Stimulated activated naive B cell treated with anti-CD40 and anti-IgM and Interleukin-4, amounts not matched to agents 10 μg/mL and 1 μg/mL and 100 μg/mL, for 72 hours (primary cell): ENCODE data around the gene GM2A.
"Not testable (repeated sequence)": the region's sequence is repeated elsewhere in the genome, so short reads cannot be mapped to it uniquely, and the experiment has no call there.

Experiments used
- ATAC-seq, 2 donors: fragments of 150-1000 bp; cut with Tn5 transposase; replicated peaks; 2 replicates each; pipeline ENCODE4 v1.10.0; 2021; ENCODE audit warnings: moderate library complexity in 1 of 2
- DNase-seq: peaks from one replicate; pipeline ENCODE4 v3.0.0; 2021
- H3K27ac Mint-ChIP-seq: one replicate; pipeline ENCODE4 v1.8.0; 2022; ENCODE audit warnings: mild to moderate bottlenecking, mixed read lengths
- H3K27me3 Mint-ChIP-seq, 2 donors: one replicate each; pipeline ENCODE4 v1.8.0; 2022; ENCODE audit warnings: mixed read lengths in 2 of 2
- H3K36me3 Mint-ChIP-seq, 2 donors: one replicate each; pipeline ENCODE4 v1.8.0; 2022; ENCODE audit warnings: mixed read lengths in 2 of 2, mild to moderate bottlenecking in 1 of 2
- H3K4me1 Mint-ChIP-seq, 2 donors: one replicate each; pipeline ENCODE4 v1.8.0; 2022; ENCODE audit warnings: mixed read lengths in 2 of 2, mild to moderate bottlenecking in 1 of 2
- H3K4me3 Mint-ChIP-seq, 2 donors: one replicate each; pipeline ENCODE4 v1.8.0; 2022; ENCODE audit warnings: mild to moderate bottlenecking in 2 of 2, mixed read lengths in 2 of 2, moderate library complexity in 1 of 2
- H3K9me3 Mint-ChIP-seq, 2 donors: one replicate each; pipeline ENCODE4 v1.8.0; 2022; ENCODE audit warnings: mixed read lengths in 2 of 2, mild to moderate bottlenecking in 1 of 2

Gene GM2A

DNA sequence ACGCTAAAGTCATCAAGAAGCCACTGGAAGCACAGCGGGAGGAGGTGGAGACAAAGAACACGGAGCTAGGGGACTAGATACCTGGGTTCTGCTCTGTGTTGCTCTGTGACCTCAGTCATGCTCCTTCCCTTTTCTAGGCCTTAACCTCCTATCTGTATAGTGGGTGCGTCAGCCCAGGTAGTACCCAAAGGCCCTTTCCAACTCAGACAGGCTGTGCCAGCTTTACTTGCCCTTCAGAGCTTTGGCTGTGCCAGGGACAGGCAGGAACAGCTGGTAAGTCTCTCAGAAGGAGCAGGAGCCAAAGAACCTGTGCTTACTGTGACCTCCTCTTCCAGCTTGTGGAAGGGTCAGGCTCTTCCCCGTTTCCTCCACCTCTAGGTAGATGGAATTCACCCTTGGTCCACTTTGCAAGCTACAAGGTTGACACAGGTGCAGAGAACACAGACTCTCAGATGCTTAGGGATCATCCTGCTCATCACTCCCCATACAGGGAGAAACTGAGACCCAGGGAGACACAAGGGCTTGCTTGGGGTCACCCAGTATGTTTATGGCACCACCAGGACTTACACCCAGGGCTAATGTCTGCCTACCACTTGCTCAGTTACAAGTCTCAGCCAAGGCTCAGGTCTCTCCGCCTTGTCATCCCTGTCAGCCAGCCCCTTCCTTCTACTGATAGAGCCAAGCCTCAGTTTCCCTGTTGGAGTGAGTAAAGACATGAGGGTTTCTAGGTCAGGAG is 30.8 kb upstream of the GM2A start:
- no peak for ATAC-seq
- Mint-ChIP-seq H3K36me3 (peaks cover 35 to 40% of the 10 kb centered on the region in 2 donors), H3K9me3 (no peaks in the 10 kb centered on the region), H3K27ac (peak overlapping the region; percentile 89), H3K4me3 (peak overlapping the region; percentile 85 to 89), H3K27me3 (no peaks in the 10 kb centered on the region), H3K4me1 (peaks cover 57 to 75% of the 10 kb centered on the region in 2 donors)
- no peak for DNase-seq

DNA sequence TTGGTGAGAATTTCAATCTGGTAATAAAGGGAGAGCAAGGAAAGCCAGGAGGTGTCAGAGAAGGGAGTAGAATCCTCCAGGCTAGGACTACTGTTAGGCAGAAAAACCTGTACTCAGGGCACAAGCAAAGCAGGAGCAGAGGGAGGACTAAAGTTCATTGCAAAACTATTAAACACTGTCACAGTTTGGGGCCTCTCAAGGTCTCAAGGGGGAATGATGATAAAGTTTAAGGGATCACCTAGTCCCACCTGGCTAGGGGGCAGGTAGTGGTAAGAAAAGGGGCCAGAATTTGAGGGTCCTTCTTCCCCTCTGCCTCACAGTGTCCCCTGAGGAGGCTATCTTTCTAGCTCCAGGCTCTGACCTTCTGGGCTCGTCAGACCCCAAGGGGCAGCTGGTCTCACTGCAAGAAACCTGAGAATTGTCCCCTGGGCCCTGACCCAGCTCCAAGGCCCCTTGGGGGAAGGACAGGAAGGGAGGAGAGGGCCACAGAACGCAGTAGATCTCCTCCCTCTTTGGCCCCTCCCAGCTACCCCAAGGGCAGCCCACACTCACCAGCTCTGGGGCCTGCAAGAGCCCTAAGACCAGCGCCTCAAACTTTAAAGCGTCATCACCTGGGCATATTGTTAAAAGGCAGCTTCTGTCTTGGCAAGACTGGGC is 30.1 kb upstream of the GM2A start:
- H3K9me3 Mint-ChIP-seq, result no peaks in the 10 kb centered on the region
- peaks cover 52 to 75% of the 10 kb centered on the region in 2 donors for H3K4me1 Mint-ChIP-seq
- no peaks in the 10 kb centered on the region for H3K27me3 Mint-ChIP-seq
- peak; percentile 75 to 82 for ATAC-seq
- H3K36me3 Mint-ChIP-seq, result peaks cover 30 to 33% of the 10 kb centered on the region in 2 donors
- peak; percentile 47 for DNase-seq
- H3K4me3 Mint-ChIP-seq, result peak overlapping the region; percentile 85 to 89
- peak overlapping the region; percentile 89 for H3K27ac Mint-ChIP-seq

DNA sequence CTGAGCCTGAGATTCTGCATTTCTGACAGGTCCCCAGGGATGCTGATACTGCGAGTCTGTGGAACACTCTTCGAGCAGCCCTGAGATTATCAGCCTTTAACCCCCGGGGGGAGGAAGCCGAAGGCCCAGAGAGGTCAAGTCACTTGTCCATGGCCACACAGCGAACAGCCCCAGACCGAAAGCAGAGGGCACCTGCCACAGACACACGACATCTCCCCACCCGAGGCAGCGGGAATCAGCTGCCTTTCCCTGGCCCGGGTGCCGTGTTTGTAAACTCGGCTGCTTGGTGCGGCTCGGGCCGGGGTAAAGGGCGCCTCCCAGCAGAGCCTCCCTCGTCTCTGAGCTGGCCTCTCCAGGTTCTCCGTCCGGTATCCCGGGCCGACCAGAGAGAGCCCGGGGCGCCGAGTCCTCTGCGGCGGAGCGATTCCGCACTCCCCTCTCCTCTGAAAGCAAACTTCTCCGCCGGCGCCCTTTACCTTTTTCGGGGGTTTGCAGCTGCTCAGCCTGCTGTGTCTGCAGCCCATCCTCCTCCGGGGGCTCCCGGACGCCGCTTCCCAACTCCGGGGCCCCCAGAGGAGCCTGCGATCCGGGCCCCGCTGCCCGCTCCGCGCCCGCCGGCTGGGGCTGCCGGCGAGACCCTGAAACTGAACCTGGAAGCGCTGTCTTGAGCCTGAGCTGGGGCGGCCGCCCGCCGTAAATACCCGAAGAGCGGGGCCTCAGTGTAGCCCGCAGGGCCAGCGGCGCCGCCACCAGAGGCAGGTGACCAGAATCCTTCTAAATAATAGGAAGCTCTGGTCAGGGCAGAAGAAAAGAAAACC is 29.3 kb upstream of the GM2A start, which contains the start of gene CCDC69:
Gene CCDC69, minus strand, starts transcription at position 646 of the 818 bp plus-strand sequence. Its CDS starts 122 bp downstream, at position 524.
- Mint-ChIP-seq H3K9me3 (no peaks in the 10 kb centered on the region), H3K27ac (peak within 1 kb of the TSS; percentile 89), H3K4me3 (peak within 1 kb of the TSS; percentile 85 to 89), H3K4me1 (peaks cover 45 to 74% of the 10 kb centered on the region in 2 donors), H3K36me3 (peaks cover 25 to 26% of the 10 kb centered on the region in 2 donors), H3K27me3 (no peaks in the 10 kb centered on the region)
- DNase-seq (peak; percentile 54), ATAC-seq (peak; percentile 77 to 78)

DNA sequence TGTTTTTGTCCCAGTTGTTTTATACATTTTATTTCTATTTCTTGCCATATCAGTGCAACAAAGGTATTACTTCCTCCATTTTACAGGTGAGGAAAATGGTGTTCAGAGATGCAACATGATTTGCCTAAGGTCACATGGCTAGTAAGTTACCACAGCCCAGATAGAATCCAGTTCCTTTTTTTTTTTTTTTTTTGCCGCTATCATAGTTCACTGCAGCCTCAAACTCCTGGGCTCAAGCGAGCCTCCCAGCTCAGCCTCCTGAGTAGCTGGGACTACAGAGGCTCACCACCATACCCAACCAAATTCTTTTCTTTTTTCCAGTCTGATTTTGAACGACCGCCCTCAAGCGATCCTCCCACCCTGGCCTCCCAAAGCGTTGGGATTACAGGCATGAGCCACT is 28.6 kb upstream of the GM2A start:
- H3K27me3 Mint-ChIP-seq, result no peaks in the 10 kb centered on the region
- H3K27ac Mint-ChIP-seq, result peak overlapping the region; percentile 89
- ATAC-seq (peak; percentile 61 to 64), DNase-seq (no peak)
- no peaks in the 10 kb centered on the region for H3K9me3 Mint-ChIP-seq
- H3K36me3 Mint-ChIP-seq, result peaks cover 19 to 25% of the 10 kb centered on the region in 2 donors
- peak overlapping the region; percentile 85 to 89 for H3K4me3 Mint-ChIP-seq
- H3K4me1 Mint-ChIP-seq, result peaks cover 39 to 66% of the 10 kb centered on the region in 2 donors

DNA sequence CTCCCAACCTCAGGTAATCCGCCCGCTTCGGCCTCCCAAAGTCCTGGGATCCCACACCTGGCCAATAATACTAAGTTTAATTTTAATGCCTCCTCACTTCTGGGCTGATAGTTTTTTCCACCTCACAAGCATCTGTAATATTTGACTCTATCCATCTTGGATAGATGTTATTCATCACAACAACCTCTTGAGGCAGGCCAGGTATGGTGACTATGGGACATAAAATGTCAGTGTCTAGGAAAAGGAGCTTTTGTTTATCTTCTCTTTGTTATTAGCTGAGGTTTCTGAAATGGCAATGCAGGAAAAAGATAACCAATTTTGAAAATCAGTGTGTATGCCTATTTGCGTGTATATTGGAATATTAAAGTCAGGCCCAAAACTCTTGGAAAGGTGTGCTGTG is 27.9 kb upstream of the GM2A start:
- no peaks in the 10 kb centered on the region for H3K9me3 Mint-ChIP-seq
- peaks cover 15 to 20% of the 10 kb centered on the region in 2 donors for H3K36me3 Mint-ChIP-seq
- H3K4me1 Mint-ChIP-seq, result peaks cover 34 to 59% of the 10 kb centered on the region in 2 donors
- H3K27ac Mint-ChIP-seq, result no peak overlapping the region
- H3K27me3 Mint-ChIP-seq, result no peaks in the 10 kb centered on the region
- ATAC-seq, result no peak
- H3K4me3 Mint-ChIP-seq, result peak overlapping the region in 1 of 2 donors; percentile 13
- no peak for DNase-seq

DNA sequence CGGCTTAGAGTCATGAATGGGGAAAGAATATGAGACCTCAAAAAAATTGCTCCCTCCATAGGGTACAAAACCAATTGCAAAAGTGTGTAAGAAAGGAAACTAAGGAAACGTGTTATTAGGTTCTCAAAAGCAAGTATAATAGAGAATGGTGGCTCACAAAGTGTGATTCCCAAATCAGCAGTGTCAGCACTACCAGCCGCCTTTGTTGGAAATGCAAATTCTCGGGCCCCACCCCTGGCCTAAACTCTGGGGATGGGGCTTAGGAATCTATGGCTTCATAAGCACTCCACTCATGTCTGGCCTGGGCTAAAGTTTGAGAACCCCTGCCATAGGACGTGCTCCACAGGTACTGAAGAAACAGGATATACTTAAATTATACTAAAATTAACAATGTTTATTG is 27.5 kb upstream of the GM2A start:
- ATAC-seq (no peak), DNase-seq (no peak)
- Mint-ChIP-seq H3K9me3 (no peaks in the 10 kb centered on the region), H3K27ac (no peak overlapping the region), H3K4me3 (no peak overlapping the region), H3K36me3 (peaks cover 11 to 16% of the 10 kb centered on the region in 2 donors), H3K4me1 (peaks cover 32 to 55% of the 10 kb centered on the region in 2 donors), H3K27me3 (no peaks in the 10 kb centered on the region)

DNA sequence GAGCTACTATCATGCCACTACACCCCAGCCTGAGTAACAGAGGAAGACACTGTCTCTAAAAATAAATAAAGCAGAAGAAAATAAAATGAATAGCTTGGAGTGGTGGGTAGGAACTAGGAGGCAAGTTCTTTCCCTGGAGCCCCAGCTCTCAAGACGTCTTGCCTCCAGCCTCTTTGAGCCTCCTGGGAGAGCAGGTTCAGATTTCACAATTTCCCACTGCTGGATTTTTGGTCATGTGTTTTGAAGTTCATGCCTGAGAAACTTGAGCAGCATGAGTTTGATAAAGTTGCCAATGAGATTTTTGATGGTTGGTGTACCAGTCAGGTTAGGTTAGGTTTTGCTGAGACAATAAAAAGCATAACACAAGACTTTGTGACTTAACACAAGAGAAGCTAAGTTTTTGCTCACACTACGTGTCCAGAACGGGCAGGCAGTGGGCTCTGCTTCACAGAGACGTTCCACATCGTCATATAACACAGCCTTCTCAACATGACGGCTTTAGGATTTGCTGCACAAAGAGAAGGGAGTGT is 25.0 kb upstream of the GM2A start:
- H3K4me3 Mint-ChIP-seq, result no peak overlapping the region
- DNase-seq, result no peak
- H3K36me3 Mint-ChIP-seq, result no peaks in the 10 kb centered on the region
- no peak for ATAC-seq
- no peaks in the 10 kb centered on the region for H3K27me3 Mint-ChIP-seq
- no peak overlapping the region for H3K27ac Mint-ChIP-seq
- H3K4me1 Mint-ChIP-seq, result peaks cover 13 to 43% of the 10 kb centered on the region in 2 donors
- no peaks in the 10 kb centered on the region for H3K9me3 Mint-ChIP-seq

DNA sequence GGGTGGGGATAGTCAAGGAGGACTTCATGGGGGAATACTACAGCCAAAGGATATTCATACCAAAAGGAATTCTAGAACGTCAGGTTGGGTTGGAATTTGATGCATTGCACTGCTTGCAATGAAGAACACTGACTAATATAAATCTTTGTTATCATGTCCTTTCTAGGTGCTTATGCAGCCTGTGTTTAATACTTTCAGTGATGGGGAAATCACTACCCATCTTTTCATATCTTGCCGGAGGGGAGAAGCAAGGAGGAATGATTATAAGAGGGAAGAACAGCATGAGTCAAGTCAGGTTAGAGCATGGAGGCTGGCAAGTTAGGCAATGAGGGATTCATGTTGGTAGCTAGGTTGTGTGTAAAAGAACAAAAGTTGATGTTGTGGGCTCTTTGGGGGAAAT is 24.0 kb upstream of the GM2A start:
- Mint-ChIP-seq H3K4me1 (peaks cover 17 to 48% of the 10 kb centered on the region in 2 donors), H3K36me3 (no peaks in the 10 kb centered on the region), H3K27me3 (no peaks in the 10 kb centered on the region), H3K4me3 (no peak overlapping the region), H3K9me3 (no peaks in the 10 kb centered on the region), H3K27ac (no peak overlapping the region)
- no peak for ATAC-seq
- no peak for DNase-seq

DNA sequence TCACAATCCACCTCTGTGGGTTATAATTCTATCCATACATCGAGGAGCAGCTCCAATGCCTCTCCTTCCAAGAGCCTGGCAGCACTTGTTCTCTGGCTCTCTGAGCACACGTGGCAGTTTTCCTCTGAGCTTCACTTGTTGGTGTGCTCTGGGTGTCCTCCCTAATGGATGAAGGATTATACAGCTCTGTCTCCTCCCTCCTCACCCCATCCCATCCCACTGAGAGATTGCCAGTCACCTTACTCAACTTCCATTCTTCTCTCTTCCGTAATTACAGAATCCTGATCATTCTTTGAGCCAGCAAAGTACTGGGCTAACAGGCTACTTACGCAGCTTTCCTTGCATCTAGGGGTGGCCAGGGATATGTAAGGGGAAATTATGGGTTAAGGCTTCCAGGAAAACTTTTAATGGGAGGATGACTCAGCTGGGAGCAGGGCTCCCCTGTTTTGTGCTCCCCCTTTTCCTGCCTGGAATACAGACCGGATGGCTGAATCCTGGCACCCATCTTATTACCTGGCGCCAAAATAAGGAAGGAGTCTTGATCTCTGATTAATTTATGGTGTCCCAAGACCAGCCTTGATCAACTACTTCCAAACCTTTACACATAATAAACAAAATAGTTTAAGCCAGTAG is 22.8 kb upstream of the GM2A start:
- Mint-ChIP-seq H3K27me3 (no peaks in the 10 kb centered on the region), H3K4me3 (no peak overlapping the region), H3K9me3 (no peaks in the 10 kb centered on the region), H3K27ac (no peak overlapping the region), H3K4me1 (peaks cover 25 to 52% of the 10 kb centered on the region in 2 donors), H3K36me3 (no peaks in the 10 kb centered on the region)
- no peak for DNase-seq
- no peak for ATAC-seq

DNA sequence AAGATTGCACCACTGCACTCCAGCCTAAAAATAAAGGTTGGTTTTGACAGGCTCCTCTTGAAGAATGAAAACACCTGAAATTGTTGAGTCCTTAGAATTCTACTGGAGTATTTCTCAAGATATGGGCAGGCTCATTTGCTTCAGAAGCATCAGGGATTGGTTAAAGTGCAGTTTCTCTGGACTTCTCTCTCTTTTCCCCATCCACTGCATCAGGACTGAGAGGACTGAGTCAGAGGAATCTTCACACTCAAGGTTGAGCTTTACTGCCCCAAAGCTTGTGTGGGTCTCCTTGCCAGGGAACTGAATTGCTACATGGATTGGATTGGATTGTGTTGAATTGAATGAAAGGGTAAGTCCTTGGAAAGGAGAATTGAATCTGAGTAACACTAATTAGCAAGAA is 21.6 kb upstream of the GM2A start:
- H3K36me3 Mint-ChIP-seq, result peaks cover 2 to 3% of the 10 kb centered on the region in 2 donors
- peaks cover 0 to 3% of the 10 kb centered on the region in 2 donors for H3K9me3 Mint-ChIP-seq
- ATAC-seq (no peak), DNase-seq (no peak)
- H3K27ac Mint-ChIP-seq, result no peak overlapping the region
- H3K4me3 Mint-ChIP-seq, result no peak overlapping the region
- H3K4me1 Mint-ChIP-seq, result peaks cover 26 to 54% of the 10 kb centered on the region in 2 donors
- H3K27me3 Mint-ChIP-seq, result no peaks in the 10 kb centered on the region

DNA sequence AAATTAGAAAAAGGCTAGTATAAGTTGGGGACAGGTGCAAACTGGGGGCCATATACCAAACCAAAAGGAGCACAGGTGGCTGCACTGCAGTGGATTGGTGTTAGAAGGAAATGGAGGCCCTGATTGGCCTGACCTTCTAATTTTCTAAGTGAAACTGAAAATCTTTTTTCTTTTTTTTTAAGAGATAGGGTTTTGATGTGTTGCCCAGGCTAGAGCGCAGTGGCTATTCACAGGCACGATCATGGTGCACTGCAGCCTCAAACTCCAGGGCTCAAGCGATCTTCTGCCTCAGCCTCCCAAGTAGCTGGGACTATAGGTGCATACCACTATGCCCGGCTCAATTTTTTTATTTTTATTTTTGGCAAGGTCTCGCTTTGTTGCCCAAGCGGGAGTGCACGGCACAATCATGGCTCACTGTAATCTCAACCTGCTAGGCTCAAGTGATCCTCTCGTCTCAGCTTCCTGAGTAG is 19.3 kb upstream of the GM2A start:
- ATAC-seq (peak; percentile 49 to 60), DNase-seq (no peak)
- Mint-ChIP-seq H3K4me3 (peak overlapping the region; percentile 42 to 69), H3K27ac (peak overlapping the region; percentile 79), H3K36me3 (peaks cover 2 to 3% of the 10 kb centered on the region in 2 donors), H3K4me1 (peaks cover 36 to 55% of the 10 kb centered on the region in 2 donors), H3K9me3 (peaks cover 0 to 3% of the 10 kb centered on the region in 2 donors), H3K27me3 (no peaks in the 10 kb centered on the region)

DNA sequence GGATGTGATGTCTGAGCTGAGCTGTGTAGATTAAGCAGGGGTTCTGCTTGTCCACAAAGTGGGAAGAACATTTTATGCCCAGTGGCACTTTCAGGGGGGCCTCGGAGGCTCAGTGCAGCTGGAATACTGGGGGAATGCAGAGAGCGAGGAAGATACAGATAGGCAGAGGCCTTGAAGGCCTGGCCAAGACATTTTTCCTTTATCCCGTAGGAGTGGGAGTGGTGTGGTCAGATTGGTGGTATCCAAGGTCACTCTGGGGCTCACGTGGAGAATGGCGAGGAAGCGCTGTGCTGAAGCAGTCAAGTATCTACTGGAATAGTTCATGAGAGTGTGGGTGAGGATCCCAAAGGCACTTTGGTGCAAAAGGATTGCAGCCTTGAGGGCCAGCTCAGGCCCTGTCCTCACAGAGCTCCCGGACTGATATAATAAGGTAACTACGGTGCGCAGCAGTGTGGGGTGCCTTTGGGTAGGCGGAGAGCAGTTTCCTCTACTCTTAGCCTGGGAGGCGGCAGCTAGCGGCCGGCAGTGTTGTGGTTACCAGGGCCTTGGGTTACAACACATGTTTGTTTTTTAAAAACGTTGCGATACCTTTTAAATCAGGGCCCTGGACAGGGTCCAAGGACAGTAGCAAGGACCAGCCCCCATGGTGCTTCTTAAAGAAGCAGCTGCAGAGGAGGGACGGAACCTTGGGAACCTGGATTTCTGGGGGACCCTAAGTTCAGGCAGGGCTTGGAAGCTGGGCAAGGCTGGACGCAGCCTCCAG is 18.3 kb upstream of the GM2A start:
- Mint-ChIP-seq H3K4me3 (peak overlapping the region; percentile 42 to 69), H3K36me3 (peaks cover 2 to 3% of the 10 kb centered on the region in 2 donors), H3K27ac (peak overlapping the region; percentile 79), H3K27me3 (no peaks in the 10 kb centered on the region), H3K4me1 (peaks cover 40 to 65% of the 10 kb centered on the region in 2 donors), H3K9me3 (peaks cover 0 to 3% of the 10 kb centered on the region in 2 donors)
- DNase-seq, result peak; percentile 37
- peak; percentile 76 to 81 for ATAC-seq

DNA sequence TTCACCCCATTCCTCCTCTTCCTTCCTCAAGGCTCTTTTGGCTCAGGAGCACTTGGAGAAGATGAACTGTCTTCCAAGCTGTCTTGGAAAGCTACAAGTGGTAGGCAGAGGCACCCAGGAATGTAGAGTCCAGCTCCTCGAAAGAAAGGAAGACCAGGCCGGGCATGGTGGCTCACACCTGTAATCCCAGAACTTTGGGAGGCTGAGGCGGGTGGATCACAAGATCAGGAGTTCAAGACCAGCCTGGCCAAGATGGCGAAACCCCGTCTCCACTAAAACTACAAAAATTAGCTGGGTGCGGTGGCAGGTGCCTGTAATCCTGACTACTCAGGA is 17.8 kb upstream of the GM2A start:
- ATAC-seq, DNase-seq, H3K9me3 Mint-ChIP-seq, H3K36me3 Mint-ChIP-seq, H3K27me3 Mint-ChIP-seq: not testable (repeated sequence)
- Mint-ChIP-seq H3K4me3 (peak overlapping the region; percentile 8 to 69), H3K4me1 (peaks cover 43 to 71% of the 10 kb centered on the region in 2 donors), H3K27ac (peak overlapping the region; percentile 79)
